Memory B cell (primary cell): ENCODE results near the gene ARFRP1.

ENCODE experiments used
- ATAC-seq: fragments of 150-1000 bp; cut with Tn5 transposase; 2 replicates; pipeline ENCODE4 v1.10.0; 2021; ENCODE audit warnings: low read depth, mild to moderate bottlenecking, moderate library complexity
- DNase-seq, 2 donors: peaks; one replicate each; pipeline ENCODE4 v3.0.0; 2022; ENCODE audit warnings: low spot score in 2 of 2
- H3K27ac Mint-ChIP-seq: one replicate; pipeline ENCODE4 v1.8.0; 2022; ENCODE audit warnings: mild to moderate bottlenecking, moderate library complexity, mixed read lengths
- H3K27me3 Mint-ChIP-seq: one replicate; pipeline ENCODE4 v1.8.0; 2022; ENCODE audit warnings: mixed read lengths
- H3K36me3 Mint-ChIP-seq: one replicate; pipeline ENCODE4 v1.8.0; 2022; ENCODE audit warnings: mild to moderate bottlenecking, mixed read lengths
- H3K4me1 Mint-ChIP-seq: one replicate; pipeline ENCODE4 v1.8.0; 2022; ENCODE audit warnings: mixed read lengths
- H3K4me3 Mint-ChIP-seq: one replicate; pipeline ENCODE4 v1.8.0; 2022; ENCODE audit warnings: mild to moderate bottlenecking, moderate library complexity, mixed read lengths
- H3K9me3 Mint-ChIP-seq: one replicate; pipeline ENCODE4 v1.8.0; 2022; ENCODE audit warnings: mixed read lengths

The ARFRP1 gene, protein sequence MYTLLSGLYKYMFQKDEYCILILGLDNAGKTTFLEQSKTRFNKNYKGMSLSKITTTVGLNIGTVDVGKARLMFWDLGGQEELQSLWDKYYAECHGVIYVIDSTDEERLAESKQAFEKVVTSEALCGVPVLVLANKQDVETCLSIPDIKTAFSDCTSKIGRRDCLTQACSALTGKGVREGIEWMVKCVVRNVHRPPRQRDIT

GRCh38 chr20:63707558-63708300, at the start of gene ARFRP1, which contains the start of gene ZGPAT:
Gene ARFRP1 (minus strand): TSS chr20:63707976. CDS start chr20:63707091, 885 bp downstream.
Gene ZGPAT (plus strand): TSS chr20:63708039. CDS start chr20:63708581, 542 bp downstream.
- peak; percentile 85 for ATAC-seq
- Mint-ChIP-seq H3K27me3 (no peaks in the 10 kb centered on the region), H3K4me1 (peaks cover 21% of the 10 kb centered on the region), H3K4me3 (peak within 1 kb of the TSS; percentile 88), H3K9me3 (peaks cover 2% of the 10 kb centered on the region), H3K36me3 (peaks cover 26% of the 10 kb centered on the region), H3K27ac (peak within 1 kb of the TSS; percentile 84)
- peak; percentile 77 to 84 for DNase-seq

DNA sequence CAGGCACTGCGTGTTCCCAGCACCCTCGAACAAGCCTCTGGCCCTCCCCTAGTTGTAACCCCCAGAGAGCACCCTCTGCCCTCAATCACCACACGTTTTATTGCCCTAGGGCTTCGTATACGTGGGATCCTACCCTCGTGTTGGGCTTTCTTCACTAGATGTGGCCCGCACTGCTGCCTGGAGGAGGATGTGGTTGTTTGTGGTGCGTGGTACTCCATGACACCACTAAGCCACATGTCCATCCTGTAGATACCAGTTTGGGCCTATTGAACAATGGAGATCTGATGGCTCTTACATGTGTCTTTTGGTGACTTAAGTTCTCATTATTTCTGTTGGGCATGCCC, 48.8 kb upstream of the ARFRP1 start:
- ATAC-seq (no peak), DNase-seq (no peak)
- Mint-ChIP-seq H3K9me3 (no peaks in the 10 kb centered on the region), H3K27ac (no peak overlapping the region), H3K36me3 (no peaks in the 10 kb centered on the region), H3K27me3 (peaks cover 11% of the 10 kb centered on the region), H3K4me3 (no peak overlapping the region), H3K4me1 (no peaks in the 10 kb centered on the region)

- ATAC-seq (no peak), DNase-seq (no peak)
- no peak overlapping the region for H3K27ac Mint-ChIP-seq
- no peaks in the 10 kb centered on the region for H3K9me3 Mint-ChIP-seq
- no peaks in the 10 kb centered on the region for H3K4me1 Mint-ChIP-seq
- no peaks in the 10 kb centered on the region for H3K36me3 Mint-ChIP-seq
- peaks cover 10% of the 10 kb centered on the region for H3K27me3 Mint-ChIP-seq
- H3K4me3 Mint-ChIP-seq = no peak overlapping the region
These were observed 48.3 kb upstream of the ARFRP1 start for GRCh38 chr20:63755933-63756647.

DNA sequence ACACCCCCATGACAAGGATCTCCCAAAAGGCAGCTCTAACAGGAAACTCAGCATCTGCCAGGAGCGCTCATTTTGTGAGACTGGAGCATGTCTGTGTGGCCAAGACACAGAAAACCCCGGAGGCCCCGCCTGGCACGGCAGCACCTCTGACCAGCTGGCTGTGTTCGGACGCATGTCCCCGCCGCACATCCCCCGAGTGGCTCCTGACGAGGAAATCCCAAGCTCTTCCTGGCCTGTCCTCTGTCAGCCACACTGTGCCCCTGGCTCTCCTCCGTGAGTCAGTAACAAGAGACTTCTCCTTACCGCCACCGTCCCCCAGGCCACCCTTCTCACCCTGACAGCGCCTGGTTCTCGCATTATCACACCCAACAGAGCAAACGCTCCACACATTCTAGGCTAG, 46.2 kb upstream of the ARFRP1 start:
- Mint-ChIP-seq H3K4me3 (no peak overlapping the region), H3K36me3 (no peaks in the 10 kb centered on the region), H3K4me1 (no peaks in the 10 kb centered on the region), H3K27me3 (peaks cover 10% of the 10 kb centered on the region), H3K9me3 (no peaks in the 10 kb centered on the region), H3K27ac (no peak overlapping the region)
- ATAC-seq (no peak), DNase-seq (no peak)

DNA sequence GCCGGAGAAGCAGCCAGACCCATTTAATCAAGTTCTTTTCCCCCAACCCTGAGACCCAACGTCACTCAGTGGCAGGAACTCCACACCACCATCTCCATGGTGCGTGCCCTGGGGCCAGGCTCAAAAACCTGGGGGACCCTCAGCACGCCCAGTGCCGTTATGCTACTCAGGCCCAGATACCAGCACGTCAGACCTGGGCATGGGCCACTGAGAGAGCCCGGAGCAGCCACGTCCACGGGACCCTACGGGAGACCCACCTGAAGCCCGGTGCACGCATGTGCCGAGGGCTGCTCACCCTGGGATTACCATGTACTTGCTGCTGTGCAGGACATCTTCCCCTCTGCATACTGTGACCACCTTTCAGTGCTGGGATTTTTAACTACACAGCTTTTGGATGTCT, 45.6 kb upstream of the ARFRP1 start:
- DNase-seq (no peak), ATAC-seq (no peak)
- H3K27ac Mint-ChIP-seq = no peak overlapping the region
- H3K4me1 Mint-ChIP-seq = no peaks in the 10 kb centered on the region
- H3K27me3 Mint-ChIP-seq = peaks cover 9% of the 10 kb centered on the region
- H3K9me3 Mint-ChIP-seq = no peaks in the 10 kb centered on the region
- H3K4me3 Mint-ChIP-seq = no peak overlapping the region
- no peaks in the 10 kb centered on the region for H3K36me3 Mint-ChIP-seq

- DNase-seq (no peak), ATAC-seq (no peak)
- H3K27ac Mint-ChIP-seq = no peak overlapping the region
- no peak overlapping the region for H3K4me3 Mint-ChIP-seq
- peaks cover 4% of the 10 kb centered on the region for H3K27me3 Mint-ChIP-seq
- no peaks in the 10 kb centered on the region for H3K4me1 Mint-ChIP-seq
- H3K9me3 Mint-ChIP-seq = no peaks in the 10 kb centered on the region
- H3K36me3 Mint-ChIP-seq = no peaks in the 10 kb centered on the region
These were observed 44.8 kb upstream of the ARFRP1 start for GRCh38 chr20:63752411-63753101.

DNA sequence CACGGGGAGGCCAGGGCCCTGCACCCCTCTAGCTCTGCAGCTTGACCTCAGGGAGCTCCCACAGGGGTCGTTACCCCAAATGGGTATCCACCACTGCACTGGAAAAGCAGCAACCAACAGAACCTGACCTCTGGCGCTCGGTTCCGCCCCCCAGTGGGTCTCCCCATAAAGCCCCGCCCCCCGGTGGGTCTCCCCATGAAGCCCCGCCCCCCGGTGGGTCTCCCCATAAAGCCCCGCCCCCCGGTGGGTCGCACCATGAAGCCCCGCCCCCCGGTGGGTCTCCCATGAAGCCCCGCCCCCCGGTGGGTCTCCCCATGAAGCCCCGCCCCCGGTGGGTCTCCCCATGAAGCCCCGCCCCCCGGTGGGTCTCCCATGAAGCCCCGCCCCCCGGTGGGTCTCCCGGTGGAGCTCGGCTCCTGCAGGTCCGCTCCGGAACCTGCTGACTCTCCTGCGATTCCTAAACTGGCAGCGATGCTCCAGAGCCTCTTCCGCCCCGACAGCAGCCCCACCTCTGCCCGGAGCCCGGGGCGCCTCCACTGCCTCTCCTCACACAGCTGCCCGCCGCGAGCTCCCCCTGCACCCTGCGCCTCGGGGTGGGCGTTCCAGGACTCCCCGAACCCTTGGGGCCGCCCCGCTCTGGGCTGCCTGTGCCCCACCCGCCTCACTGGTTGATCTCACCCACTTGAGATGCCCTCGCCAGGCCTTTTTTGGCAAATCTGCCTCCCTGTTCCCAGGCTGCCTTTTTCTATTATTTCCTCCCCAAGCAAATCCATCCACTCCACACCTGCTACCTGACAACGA, 43.9 kb upstream of the ARFRP1 start:
- H3K9me3 Mint-ChIP-seq = no peaks in the 10 kb centered on the region
- no peak overlapping the region for H3K4me3 Mint-ChIP-seq

DNA sequence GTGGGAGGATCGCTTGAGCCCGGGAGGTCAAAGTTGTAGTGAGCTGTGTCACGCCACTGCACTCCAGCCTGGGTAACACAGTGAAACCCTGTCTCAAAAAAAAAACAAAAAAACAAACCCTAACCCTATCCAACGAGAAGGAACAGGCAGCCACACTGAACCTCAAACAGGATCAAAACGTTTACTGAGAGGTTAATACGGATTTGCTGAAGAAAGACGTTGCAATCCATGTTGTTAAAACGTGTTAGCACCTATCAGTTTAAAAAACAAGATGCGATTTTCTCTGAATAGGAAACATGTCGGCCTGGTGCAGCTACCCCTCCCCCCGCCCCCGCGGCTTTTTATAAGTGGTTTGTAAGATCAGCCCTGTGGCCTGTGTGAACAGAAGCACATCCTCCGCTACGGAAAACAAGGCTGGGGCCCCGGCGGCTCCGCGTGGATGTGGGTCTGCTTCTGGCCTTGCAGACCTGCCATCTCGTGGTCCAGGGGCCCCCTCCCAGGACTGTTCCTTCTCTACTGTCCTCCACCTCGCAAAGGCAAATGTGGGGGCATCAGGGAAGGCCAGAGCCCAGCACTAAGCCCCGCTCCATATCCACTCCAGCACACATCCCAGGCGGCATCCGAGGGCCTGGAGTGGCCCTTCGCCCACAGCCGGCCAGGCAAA, 43.2 kb upstream of the ARFRP1 start:
- no peak for DNase-seq
- no peak overlapping the region for H3K4me3 Mint-ChIP-seq
- no peaks in the 10 kb centered on the region for H3K36me3 Mint-ChIP-seq
- no peak overlapping the region for H3K27ac Mint-ChIP-seq
- no peak for ATAC-seq
- H3K27me3 Mint-ChIP-seq = peaks cover 2% of the 10 kb centered on the region
- H3K9me3 Mint-ChIP-seq = no peaks in the 10 kb centered on the region
- no peaks in the 10 kb centered on the region for H3K4me1 Mint-ChIP-seq

More for the DNA sequence above, 43.9 kb upstream of the ARFRP1 start:
- ATAC-seq = no peak
- Mint-ChIP-seq H3K27ac (no peak overlapping the region), H3K27me3 (peaks cover 2% of the 10 kb centered on the region), H3K4me1 (no peaks in the 10 kb centered on the region), H3K36me3 (no peaks in the 10 kb centered on the region)
- no peak for DNase-seq

DNA sequence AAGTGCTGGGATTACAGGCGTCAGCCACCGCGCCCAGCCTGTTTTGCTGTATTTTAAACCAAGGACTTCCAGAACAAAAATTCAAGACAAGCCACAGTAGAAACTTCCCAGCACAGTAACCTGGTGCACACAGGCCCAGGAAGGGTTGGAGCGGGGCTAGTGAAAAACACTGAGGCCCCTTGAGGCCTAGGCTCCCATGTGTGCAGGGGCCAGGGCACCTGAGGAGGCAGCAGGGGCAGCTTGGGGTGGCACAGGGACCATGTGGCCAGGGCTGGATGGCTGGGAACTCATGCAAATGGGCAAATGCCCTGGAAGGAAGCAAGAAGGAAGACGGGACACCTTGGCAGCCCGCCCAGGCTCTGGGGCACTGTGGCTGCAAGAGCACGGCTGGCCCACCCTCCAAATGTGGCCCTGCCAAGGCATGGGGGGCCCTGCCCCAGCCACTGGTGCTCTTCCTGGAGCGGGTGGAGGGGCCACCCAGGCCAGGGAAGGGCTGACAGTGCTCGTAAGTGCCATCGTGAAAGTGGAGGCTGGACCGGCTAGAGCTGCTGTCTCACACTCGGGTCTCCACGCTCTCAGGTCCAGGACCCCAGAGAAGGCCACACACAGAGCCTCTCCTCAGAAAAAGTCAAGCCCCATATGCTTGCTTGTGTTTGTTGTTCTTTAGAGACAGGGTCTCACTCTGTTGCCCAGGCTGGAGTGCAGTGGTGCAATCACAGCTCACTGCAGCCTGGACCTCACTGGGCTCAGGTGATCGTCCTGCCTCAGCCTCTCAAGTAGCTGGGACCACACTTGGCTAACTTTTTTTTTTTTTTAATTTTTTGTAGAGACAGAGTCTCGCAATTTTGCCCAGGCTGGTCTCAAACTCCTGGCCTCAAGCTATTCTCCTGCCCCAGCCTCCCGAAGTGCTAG, 42.1 kb upstream of the ARFRP1 start:
- H3K9me3 Mint-ChIP-seq = no peaks in the 10 kb centered on the region
- H3K36me3 Mint-ChIP-seq = no peaks in the 10 kb centered on the region
- ATAC-seq (no peak), DNase-seq (no peak)
- no peaks in the 10 kb centered on the region for H3K4me1 Mint-ChIP-seq
- H3K27me3 Mint-ChIP-seq = peaks cover 1% of the 10 kb centered on the region
- no peak overlapping the region for H3K4me3 Mint-ChIP-seq
- no peak overlapping the region for H3K27ac Mint-ChIP-seq

DNA sequence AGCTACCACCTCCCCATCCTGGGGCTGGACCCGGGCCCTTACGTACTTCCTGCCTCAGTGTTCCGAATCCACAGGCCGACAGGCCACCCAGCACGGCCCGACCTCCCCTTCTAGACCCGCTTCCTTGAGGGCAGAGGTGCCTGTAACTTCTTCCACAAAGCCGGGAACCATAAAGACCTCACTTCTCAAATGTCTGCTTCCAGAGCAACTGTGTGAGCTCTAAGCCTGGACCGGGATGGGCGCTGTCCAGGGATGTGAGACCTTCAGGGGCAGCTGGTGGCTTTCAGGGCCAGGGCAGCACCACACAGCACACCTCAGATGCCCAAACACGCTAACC, 41.1 kb upstream of the ARFRP1 start:
- DNase-seq (no peak), ATAC-seq (no peak)
- H3K27me3 Mint-ChIP-seq = peaks cover 1% of the 10 kb centered on the region
- H3K27ac Mint-ChIP-seq = no peak overlapping the region
- H3K9me3 Mint-ChIP-seq = no peaks in the 10 kb centered on the region
- H3K36me3 Mint-ChIP-seq = no peaks in the 10 kb centered on the region
- no peaks in the 10 kb centered on the region for H3K4me1 Mint-ChIP-seq
- no peak overlapping the region for H3K4me3 Mint-ChIP-seq

DNA sequence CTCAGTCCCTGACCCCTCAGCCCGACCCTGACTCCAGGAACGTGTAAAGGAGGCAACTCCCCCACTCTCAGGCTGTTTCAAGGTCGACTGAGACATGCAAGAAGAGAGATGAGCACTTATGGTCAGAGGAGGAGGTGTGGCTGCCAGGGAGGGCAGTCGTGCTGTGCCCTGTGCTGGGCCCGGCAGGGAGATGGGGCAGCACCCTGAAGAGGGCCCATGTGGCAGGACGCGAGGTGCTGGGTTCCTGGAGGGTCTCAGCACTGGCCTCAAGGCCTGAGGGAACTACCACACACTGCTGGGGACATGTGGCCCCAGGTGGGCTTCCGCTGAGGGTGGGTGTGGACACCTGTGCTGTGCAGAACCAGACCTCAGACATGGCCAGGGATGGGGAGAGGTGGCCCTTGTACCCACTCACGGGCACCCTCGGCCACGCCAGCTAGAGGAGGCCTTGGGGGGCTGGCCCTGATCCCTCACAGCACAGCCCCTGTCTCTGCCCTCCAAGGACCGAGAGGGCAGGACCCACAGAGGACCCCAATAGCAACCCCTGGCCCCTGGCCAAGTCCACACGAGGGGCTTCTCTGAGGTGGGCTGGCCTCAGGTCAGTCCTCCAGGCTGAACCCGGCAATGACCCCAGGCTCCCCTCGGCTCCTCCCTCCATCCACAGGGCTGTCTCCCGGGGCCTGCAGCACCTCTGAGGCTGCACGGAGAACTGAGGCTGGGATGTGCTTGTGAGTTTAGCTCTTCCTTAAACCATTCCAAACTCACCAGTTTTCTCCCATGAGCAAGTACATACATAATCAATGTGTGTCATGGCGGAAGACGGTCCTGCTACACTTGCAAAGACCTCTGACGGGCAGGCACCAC, 40.5 kb upstream of the ARFRP1 start:
- Mint-ChIP-seq H3K4me3 (no peak overlapping the region), H3K9me3 (no peaks in the 10 kb centered on the region), H3K27ac (no peak overlapping the region), H3K27me3 (peaks cover 1% of the 10 kb centered on the region), H3K4me1 (no peaks in the 10 kb centered on the region), H3K36me3 (no peaks in the 10 kb centered on the region)
- ATAC-seq = no peak
- DNase-seq = no peak

DNA sequence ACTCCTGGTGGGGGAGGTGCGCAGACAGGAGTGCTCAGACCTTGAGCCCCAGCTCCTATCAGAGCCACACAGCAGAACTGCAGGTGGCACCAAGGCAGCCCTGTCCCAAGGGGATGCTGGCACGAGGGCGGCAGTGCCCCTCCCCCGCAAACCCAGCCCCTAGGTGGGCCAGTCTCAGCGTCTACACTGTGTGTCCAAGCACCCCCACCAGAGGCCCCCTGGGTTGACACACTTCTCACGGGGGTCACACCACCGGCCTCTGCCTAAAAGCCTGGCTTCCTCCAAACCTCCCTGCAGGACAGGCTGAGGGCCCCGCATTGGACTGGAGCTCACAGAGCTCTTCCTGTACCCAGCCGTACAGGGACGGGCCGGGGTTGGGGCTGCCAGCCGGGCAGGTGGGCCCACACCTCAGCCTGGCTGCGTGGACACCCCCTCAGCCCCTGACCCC, 39.9 kb upstream of the ARFRP1 start:
- Mint-ChIP-seq H3K9me3 (no peaks in the 10 kb centered on the region), H3K36me3 (no peaks in the 10 kb centered on the region), H3K27me3 (peaks cover 1% of the 10 kb centered on the region), H3K27ac (no peak overlapping the region), H3K4me1 (no peaks in the 10 kb centered on the region), H3K4me3 (no peak overlapping the region)
- ATAC-seq = no peak
- no peak for DNase-seq
